ENCODE results near the gene SLC24A3.

DNA sequence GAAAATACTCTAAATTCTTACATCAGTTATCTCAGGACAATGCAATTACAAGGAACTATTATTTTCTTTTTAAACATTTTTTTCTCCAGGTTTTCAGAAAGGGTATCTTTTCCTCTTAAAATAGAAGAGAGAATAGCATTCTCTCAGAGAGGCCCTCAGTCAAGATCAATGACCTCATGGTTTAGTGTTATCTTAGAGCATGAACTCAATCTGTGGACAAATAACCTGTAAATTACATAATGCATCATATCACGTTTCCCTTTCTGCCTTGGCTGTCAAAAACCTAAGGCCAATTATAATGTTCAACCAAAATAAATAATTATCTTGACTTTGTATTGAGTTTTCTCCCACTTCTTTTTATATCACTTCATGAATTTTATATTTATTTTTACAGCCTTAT lies 202.2 kb downstream of the SLC24A3 start:
- TF ChIP-seq, protein P1, sequence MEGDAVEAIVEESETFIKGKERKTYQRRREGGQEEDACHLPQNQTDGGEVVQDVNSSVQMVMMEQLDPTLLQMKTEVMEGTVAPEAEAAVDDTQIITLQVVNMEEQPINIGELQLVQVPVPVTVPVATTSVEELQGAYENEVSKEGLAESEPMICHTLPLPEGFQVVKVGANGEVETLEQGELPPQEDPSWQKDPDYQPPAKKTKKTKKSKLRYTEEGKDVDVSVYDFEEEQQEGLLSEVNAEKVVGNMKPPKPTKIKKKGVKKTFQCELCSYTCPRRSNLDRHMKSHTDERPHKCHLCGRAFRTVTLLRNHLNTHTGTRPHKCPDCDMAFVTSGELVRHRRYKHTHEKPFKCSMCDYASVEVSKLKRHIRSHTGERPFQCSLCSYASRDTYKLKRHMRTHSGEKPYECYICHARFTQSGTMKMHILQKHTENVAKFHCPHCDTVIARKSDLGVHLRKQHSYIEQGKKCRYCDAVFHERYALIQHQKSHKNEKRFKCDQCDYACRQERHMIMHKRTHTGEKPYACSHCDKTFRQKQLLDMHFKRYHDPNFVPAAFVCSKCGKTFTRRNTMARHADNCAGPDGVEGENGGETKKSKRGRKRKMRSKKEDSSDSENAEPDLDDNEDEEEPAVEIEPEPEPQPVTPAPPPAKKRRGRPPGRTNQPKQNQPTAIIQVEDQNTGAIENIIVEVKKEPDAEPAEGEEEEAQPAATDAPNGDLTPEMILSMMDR (IDR thresholded peaks at IDR 0.05), result no peak
- no peak for TF ChIP-seq ZFX (IDR thresholded peaks at IDR 0.05; ENCODE audit: borderline replicate concordance)
